Natural killer cell (primary cell): Measurements from ENCODE around the gene OPN1MW3. TPM values are rescaled to one million over a fixed set of nuclear protein-coding genes. Genes with fewer than 3 reads are reported as not detected.
"Not testable (repeated sequence)": the region's sequence is repeated elsewhere in the genome, so short reads cannot be mapped to it uniquely, and the experiment has no call there.

Source experiments
- ATAC-seq, 3 donors: fragments of 150-1000 bp in 2 of 3; fragments of 200-7000 bp in 1 of 3; cut with Tn5 transposase; 1 replicate in 1 of 3; 2 replicates in 2 of 3; pipeline ENCODE4 v1.10.0; 2021; ENCODE audit warnings: mild to moderate bottlenecking in 2 of 3, moderate library complexity in 2 of 3
- DNase-seq, 2 donors: peaks; one replicate each; pipeline versions ENCODE4 v3.0.0 to v3.0.0-alpha.2; 2013 to 2021; ENCODE audit warnings: mixed read lengths in 1 of 2
- H3K27ac ChIP-seq: one replicate; pipeline ENCODE4 v1.5.1; 2013; ENCODE audit warnings: mild to moderate bottlenecking, low read length
- H3K27me3 ChIP-seq: one replicate; pipeline ENCODE4 v1.6.1; 2013; ENCODE audit warnings: low read length; ENCODE audit not compliant: control insufficient read depth, insufficient read depth
- H3K36me3 ChIP-seq: one replicate; pipeline ENCODE4 v1.6.1; 2013; ENCODE audit warnings: low read length; ENCODE audit not compliant: control insufficient read depth, insufficient read depth
- H3K4me1 ChIP-seq: one replicate; pipeline ENCODE4 v1.6.1; 2013; ENCODE audit warnings: low read length; ENCODE audit not compliant: control insufficient read depth, insufficient read depth
- H3K4me3 ChIP-seq: one replicate; pipeline ENCODE4 v1.5.1; 2013; ENCODE audit warnings: low read length
- H3K9me3 ChIP-seq: one replicate; pipeline ENCODE4 v1.6.1; 2013; ENCODE audit warnings: low read length; ENCODE audit not compliant: control insufficient read depth, insufficient read depth
- H3K27ac Mint-ChIP-seq, 2 donors: one replicate each; pipeline ENCODE4 v1.8.0; 2022; ENCODE audit warnings: mild to moderate bottlenecking in 2 of 2, mixed read lengths in 2 of 2, moderate library complexity in 1 of 2
- H3K27me3 Mint-ChIP-seq, 2 donors: one replicate each; pipeline ENCODE4 v1.8.0; 2022; ENCODE audit warnings: low read depth in 2 of 2, mixed read lengths in 2 of 2
- H3K36me3 Mint-ChIP-seq: one replicate; pipeline ENCODE4 v1.8.0; 2022; ENCODE audit warnings: mixed read lengths
- H3K4me1 Mint-ChIP-seq, 2 donors: one replicate each; pipeline ENCODE4 v1.8.0; 2022; ENCODE audit warnings: mixed read lengths in 2 of 2
- H3K4me3 Mint-ChIP-seq: one replicate; pipeline ENCODE4 v1.8.0; 2022; ENCODE audit warnings: mild to moderate bottlenecking, moderate library complexity, mixed read lengths
- H3K9me3 Mint-ChIP-seq, 2 donors: one replicate each; pipeline ENCODE4 v1.8.0; 2022; ENCODE audit warnings: mixed read lengths in 2 of 2
- CTCF ChIP-seq: fragments of 200-600 bp; IDR thresholded peaks from one replicate; pipeline ENCODE4 v1.8.0; 2022; ENCODE audit warnings: antibody characterized with exemption
- WGBS: methylation state at CpG from one replicate; pipeline ENCODE4 v1.1.7; 2013; ENCODE audit warnings: missing lambda C conversion rate; ENCODE audit not compliant: insufficient coverage; 5-methylcytosine and 5-hydroxymethylcytosine counted together
- intact Hi-C: fragments of 100-400 bp; cut with micrococcal nuclease; formaldehyde crosslinking; loops from one replicate; pipeline ENCODE4 v1.14.2; 2022
- total RNA-seq, 4 donors: library from RNA; stranded (reverse); fragments of 120-200 nt in 1 of 4; gene quantifications; one replicate each; pipeline versions ENCODE4 v1.2.3 to v1.2.4, GENCODE V29; 2013 to 2022

OPN1MW3 gene
- total RNA-seq, 3 donors from 2014 or later (not counting 1 experiment from before 2014, with no cell fraction given), result not detected

- Histone ChIP-seq H3K27me3 (no peaks in the 10 kb centered on the region), H3K27ac (no peak overlapping the region), H3K9me3 (no peaks in the 10 kb centered on the region), H3K4me3 (no peak overlapping the region), H3K36me3 (no peaks in the 10 kb centered on the region), H3K4me1 (peaks cover 4% of the 10 kb centered on the region)
- intact Hi-C loops, result no loop called here
- H3K4me1 Mint-ChIP-seq, result no peaks in the 10 kb centered on the region
- DNase-seq (no peak), ATAC-seq (no peak)
- WGBS, result 86% methylated on average over 18 of the region's 18 CpGs
- no peaks in the 10 kb centered on the region for H3K9me3 Mint-ChIP-seq
- TF ChIP-seq CTCF, result no peak
- H3K36me3 Mint-ChIP-seq, result no peaks in the 10 kb centered on the region
- no peak overlapping the region for H3K4me3 Mint-ChIP-seq
- H3K27me3 Mint-ChIP-seq, result no peaks in the 10 kb centered on the region
- H3K27ac Mint-ChIP-seq, result no peak overlapping the region
These were observed 39.3 kb downstream of the OPN1MW3 start for GRCh38 chrX:154296731-154297130.

GRCh38 chrX:154298312-154298711 lies 40.9 kb downstream of the OPN1MW3 start:
- Histone ChIP-seq H3K36me3 (no peaks in the 10 kb centered on the region), H3K4me1 (peaks cover 4% of the 10 kb centered on the region), H3K27ac (no peak overlapping the region), H3K27me3 (no peaks in the 10 kb centered on the region), H3K9me3 (no peaks in the 10 kb centered on the region), H3K4me3 (no peak overlapping the region)
- Mint-ChIP-seq H3K27me3 (no peaks in the 10 kb centered on the region), H3K9me3 (no peaks in the 10 kb centered on the region), H3K36me3 (no peaks in the 10 kb centered on the region), H3K4me3 (no peak overlapping the region), H3K4me1 (peaks cover 0 to under 1% of the 10 kb centered on the region in 2 donors), H3K27ac (no peak overlapping the region)
- 71% methylated on average over 7 of the region's 7 CpGs for WGBS
- no peak for ATAC-seq
- intact Hi-C loops, result no loop called here
- no peak for TF ChIP-seq CTCF
- no peak for DNase-seq

DNA sequence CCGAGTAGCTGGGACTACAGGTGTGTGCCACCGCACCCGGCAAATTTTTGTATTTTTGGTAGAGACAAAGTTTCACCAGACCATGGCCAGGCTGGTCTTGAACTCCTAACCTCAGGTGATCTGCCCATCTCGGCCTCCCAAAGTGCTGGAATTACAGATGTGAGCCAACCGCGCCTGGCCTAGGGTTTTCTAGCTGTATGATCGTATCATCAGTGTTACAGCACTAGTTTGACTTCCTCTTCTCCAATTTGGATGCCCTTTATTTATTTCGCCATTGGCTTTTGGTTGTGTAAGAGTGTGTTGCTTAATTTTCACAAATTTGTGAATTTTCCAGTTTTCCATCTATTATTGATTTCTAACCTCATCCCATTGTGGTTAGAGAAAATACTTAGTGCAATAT lies 43.4 kb downstream of the OPN1MW3 start:
- TF ChIP-seq CTCF, result no peak
- H3K36me3 Mint-ChIP-seq, result no peaks in the 10 kb centered on the region
- DNase-seq (no peak), ATAC-seq (no peak)
- WGBS, result 96% methylated on average over 7 of the region's 8 CpGs
- Histone ChIP-seq H3K4me1 (peaks cover 12% of the 10 kb centered on the region), H3K36me3 (no peaks in the 10 kb centered on the region), H3K4me3 (no peak overlapping the region), H3K9me3 (no peaks in the 10 kb centered on the region), H3K27me3 (no peaks in the 10 kb centered on the region), H3K27ac (no peak overlapping the region)
- H3K4me1 Mint-ChIP-seq, result peaks cover 5 to 10% of the 10 kb centered on the region in 2 donors
- H3K27me3 Mint-ChIP-seq, result no peaks in the 10 kb centered on the region
- H3K4me3 Mint-ChIP-seq, result no peak overlapping the region
- H3K9me3 Mint-ChIP-seq, result no peaks in the 10 kb centered on the region
- no peak overlapping the region for H3K27ac Mint-ChIP-seq
- intact Hi-C loops, result no loop called here

GRCh38 chrX:154302998-154303397 lies 45.6 kb downstream of the OPN1MW3 start:
- 100% methylated on average over 4 of the region's 7 CpGs for WGBS
- not testable (repeated sequence) for H3K4me3 Mint-ChIP-seq, H3K27ac Mint-ChIP-seq

More at GRCh38 chrX:154302998-154303397, 45.6 kb downstream of the OPN1MW3 start:
- ATAC-seq, DNase-seq, intact Hi-C loops, H3K27ac ChIP-seq, H3K27me3 Mint-ChIP-seq, H3K4me3 ChIP-seq, H3K9me3 Mint-ChIP-seq, H3K27me3 ChIP-seq, H3K36me3 Mint-ChIP-seq, H3K36me3 ChIP-seq, H3K9me3 ChIP-seq: not testable (repeated sequence)
- H3K4me1 Mint-ChIP-seq, result peaks cover 14 to 21% of the 10 kb centered on the region in 2 donors
- H3K4me1 ChIP-seq, result peaks cover 29% of the 10 kb centered on the region
